SK-N-SH treated with all-trans-retinoic acid at 6 μM for 48 hours (cell line): Measurements from ENCODE around the gene CTSC.

ENCODE experiments used
- ATAC-seq: fragments of 200-7000 bp; cut with Tn5 transposase; 3 replicates; pipeline ENCODE4 v1.9.1; 2020; ENCODE audit warnings: mild to moderate bottlenecking, moderate library complexity
- ARNTL ChIP-seq: fragments of 450-650 bp; formaldehyde crosslinking; IDR thresholded peaks from 2 replicates; pipeline ENCODE4 v1.5.0; 2020; ENCODE audit warnings: low read depth, mild to moderate bottlenecking, moderate library complexity, borderline replicate concordance
- CREB5 ChIP-seq: fragments of 250-450 bp; sonication (Bioruptor Pico); IDR thresholded peaks from 2 replicates; pipeline ENCODE4 v1.5.1; 2020; ENCODE audit warnings: low read depth, mild to moderate bottlenecking, moderate library complexity
- CSDC2 ChIP-seq: fragments of 250-450 bp; sonication (Bioruptor Pico); IDR thresholded peaks from 2 replicates; pipeline ENCODE4 v1.5.0; 2020; ENCODE audit warnings: mild to moderate bottlenecking, moderate library complexity
- CSRNP3 ChIP-seq: fragments of 250-450 bp; sonication (Bioruptor Pico); IDR thresholded peaks from 2 replicates; pipeline ENCODE4 v1.5.1; 2021; ENCODE audit warnings: mild to moderate bottlenecking, moderate library complexity
- GLIS3 ChIP-seq: fragments of 250-450 bp; sonication (Bioruptor Pico); IDR thresholded peaks from 2 replicates; pipeline ENCODE4 v1.5.0; 2020; ENCODE audit warnings: mild to moderate bottlenecking, moderate library complexity
- ISL1 ChIP-seq: fragments of 250-450 bp; sonication (Bioruptor Pico); IDR thresholded peaks from 2 replicates; pipeline ENCODE4 v2.1.2; 2022; ENCODE audit warnings: mild to moderate bottlenecking, moderate library complexity
- OSR1 ChIP-seq: fragments of 250-450 bp; sonication (Bioruptor Pico); IDR thresholded peaks from 2 replicates; pipeline ENCODE4 v1.8.0; 2022; ENCODE audit warnings: moderate library complexity, mild to moderate bottlenecking, inconsistent platforms
- POU6F1 ChIP-seq: fragments of 250-450 bp; sonication (Bioruptor Pico); IDR thresholded peaks from 2 replicates; pipeline ENCODE4 v1.8.0; 2021; ENCODE audit warnings: low read depth, mild to moderate bottlenecking, moderate library complexity, borderline replicate concordance
- PPARA ChIP-seq: fragments of 250-450 bp; sonication (Bioruptor Pico); IDR thresholded peaks from 2 replicates; pipeline ENCODE4 v1.5.0; 2020; ENCODE audit warnings: mild to moderate bottlenecking, borderline replicate concordance
- RARB ChIP-seq: fragments of 250-450 bp; sonication (Bioruptor Pico); IDR thresholded peaks from 2 replicates; pipeline ENCODE4 v1.8.0; 2021; ENCODE audit warnings: mild to moderate bottlenecking, moderate library complexity
- SNAI2 ChIP-seq: fragments of 250-450 bp; sonication (Bioruptor Pico); IDR thresholded peaks from 2 replicates; pipeline ENCODE4 v1.5.0; 2020; ENCODE audit warnings: mild to moderate bottlenecking, moderate library complexity
- TCF4 ChIP-seq: fragments of 250-450 bp; sonication (Bioruptor Pico); IDR thresholded peaks from 2 replicates; pipeline ENCODE4 v1.8.0; 2021; ENCODE audit warnings: mild to moderate bottlenecking, moderate library complexity, borderline replicate concordance
- TOX ChIP-seq: fragments of 250-450 bp; sonication (Bioruptor Pico); IDR thresholded peaks from 2 replicates; pipeline ENCODE4 v1.8.0; 2021; ENCODE audit warnings: mild to moderate bottlenecking, moderate library complexity, borderline replicate concordance
- ZC3H10 ChIP-seq: fragments of 250-450 bp; sonication (Bioruptor Pico); IDR thresholded peaks from 2 replicates; pipeline ENCODE4 v1.5.1; 2021; ENCODE audit warnings: mild to moderate bottlenecking, moderate library complexity
- ZFP3 ChIP-seq: fragments of 250-450 bp; sonication (Bioruptor Pico); IDR thresholded peaks from 2 replicates; pipeline ENCODE4 v1.5.0; 2020; ENCODE audit warnings: mild to moderate bottlenecking, moderate library complexity
- ZFP30 ChIP-seq: fragments of 450-650 bp; formaldehyde crosslinking; IDR thresholded peaks from 2 replicates; pipeline ENCODE4 v1.5.0; 2022; ENCODE audit warnings: mild to moderate bottlenecking, moderate library complexity
- ZNF565 ChIP-seq: fragments of 450-650 bp; formaldehyde crosslinking; conservative IDR thresholded peaks from 2 replicates; pipeline ENCODE4 v1.5.0; 2020; ENCODE audit warnings: low read depth, mild to moderate bottlenecking, moderate library complexity
- ZNF70 ChIP-seq: fragments of 450-650 bp; formaldehyde crosslinking; IDR thresholded peaks from 2 replicates; pipeline ENCODE4 v1.5.0; 2020; ENCODE audit warnings: mild to moderate bottlenecking, moderate library complexity
- ZNF8 ChIP-seq: fragments of 450-650 bp; formaldehyde crosslinking; IDR thresholded peaks from 2 replicates; pipeline ENCODE4 v1.5.0; 2020; ENCODE audit warnings: mild to moderate bottlenecking, moderate library complexity
- TF ChIP-seq, protein P1 (sequence below): fragments of 250-450 bp; sonication (Bioruptor Pico); IDR thresholded peaks from 2 replicates; pipeline ENCODE4 v1.5.0; 2020; ENCODE audit warnings: mild to moderate bottlenecking, moderate library complexity
- TF ChIP-seq, protein P2 (sequence below): fragments of 250-450 bp; sonication (Bioruptor Pico); IDR thresholded peaks from 2 replicates; pipeline ENCODE4 v1.8.0; 2020; ENCODE audit warnings: mild to moderate bottlenecking, moderate library complexity, borderline replicate concordance

CTSC gene

DNA sequence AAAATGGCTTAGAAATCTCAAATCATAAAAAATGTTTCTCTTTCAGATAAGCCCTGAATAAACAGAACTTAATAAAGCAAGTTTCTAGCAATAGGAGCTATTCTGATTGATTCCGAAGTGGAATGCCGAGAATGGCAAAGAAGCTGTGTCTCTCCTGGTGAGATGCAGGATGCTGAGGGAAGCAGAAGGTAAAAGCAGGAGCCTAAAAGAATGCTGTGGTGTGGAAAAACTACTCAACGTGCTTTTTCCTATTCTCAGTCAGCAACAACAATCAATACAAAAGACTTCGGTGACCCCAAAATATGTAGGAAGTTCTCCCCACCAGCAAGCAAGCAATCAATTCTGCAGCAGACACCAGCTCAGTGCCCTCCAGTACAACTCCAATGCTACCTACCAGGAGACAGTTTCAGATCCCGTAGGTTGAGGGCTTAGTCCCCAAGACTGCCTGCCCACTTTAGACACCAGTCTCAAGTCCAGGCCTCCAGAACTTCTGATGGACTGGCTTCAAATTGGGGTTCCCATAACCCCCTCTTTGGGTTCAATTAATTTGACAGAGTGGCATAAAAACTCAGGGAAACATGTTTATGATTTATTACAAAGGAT, 6.6 kb downstream of the CTSC start (continued):
- TF ChIP-seq, protein P1, sequence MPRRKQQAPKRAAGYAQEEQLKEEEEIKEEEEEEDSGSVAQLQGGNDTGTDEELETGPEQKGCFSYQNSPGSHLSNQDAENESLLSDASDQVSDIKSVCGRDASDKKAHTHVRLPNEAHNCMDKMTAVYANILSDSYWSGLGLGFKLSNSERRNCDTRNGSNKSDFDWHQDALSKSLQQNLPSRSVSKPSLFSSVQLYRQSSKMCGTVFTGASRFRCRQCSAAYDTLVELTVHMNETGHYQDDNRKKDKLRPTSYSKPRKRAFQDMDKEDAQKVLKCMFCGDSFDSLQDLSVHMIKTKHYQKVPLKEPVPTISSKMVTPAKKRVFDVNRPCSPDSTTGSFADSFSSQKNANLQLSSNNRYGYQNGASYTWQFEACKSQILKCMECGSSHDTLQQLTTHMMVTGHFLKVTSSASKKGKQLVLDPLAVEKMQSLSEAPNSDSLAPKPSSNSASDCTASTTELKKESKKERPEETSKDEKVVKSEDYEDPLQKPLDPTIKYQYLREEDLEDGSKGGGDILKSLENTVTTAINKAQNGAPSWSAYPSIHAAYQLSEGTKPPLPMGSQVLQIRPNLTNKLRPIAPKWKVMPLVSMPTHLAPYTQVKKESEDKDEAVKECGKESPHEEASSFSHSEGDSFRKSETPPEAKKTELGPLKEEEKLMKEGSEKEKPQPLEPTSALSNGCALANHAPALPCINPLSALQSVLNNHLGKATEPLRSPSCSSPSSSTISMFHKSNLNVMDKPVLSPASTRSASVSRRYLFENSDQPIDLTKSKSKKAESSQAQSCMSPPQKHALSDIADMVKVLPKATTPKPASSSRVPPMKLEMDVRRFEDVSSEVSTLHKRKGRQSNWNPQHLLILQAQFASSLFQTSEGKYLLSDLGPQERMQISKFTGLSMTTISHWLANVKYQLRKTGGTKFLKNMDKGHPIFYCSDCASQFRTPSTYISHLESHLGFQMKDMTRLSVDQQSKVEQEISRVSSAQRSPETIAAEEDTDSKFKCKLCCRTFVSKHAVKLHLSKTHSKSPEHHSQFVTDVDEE (CRISPR knock-in tag): no peak
- TF ChIP-seq ZC3H10 (CRISPR knock-in tag): no peak

DNA sequence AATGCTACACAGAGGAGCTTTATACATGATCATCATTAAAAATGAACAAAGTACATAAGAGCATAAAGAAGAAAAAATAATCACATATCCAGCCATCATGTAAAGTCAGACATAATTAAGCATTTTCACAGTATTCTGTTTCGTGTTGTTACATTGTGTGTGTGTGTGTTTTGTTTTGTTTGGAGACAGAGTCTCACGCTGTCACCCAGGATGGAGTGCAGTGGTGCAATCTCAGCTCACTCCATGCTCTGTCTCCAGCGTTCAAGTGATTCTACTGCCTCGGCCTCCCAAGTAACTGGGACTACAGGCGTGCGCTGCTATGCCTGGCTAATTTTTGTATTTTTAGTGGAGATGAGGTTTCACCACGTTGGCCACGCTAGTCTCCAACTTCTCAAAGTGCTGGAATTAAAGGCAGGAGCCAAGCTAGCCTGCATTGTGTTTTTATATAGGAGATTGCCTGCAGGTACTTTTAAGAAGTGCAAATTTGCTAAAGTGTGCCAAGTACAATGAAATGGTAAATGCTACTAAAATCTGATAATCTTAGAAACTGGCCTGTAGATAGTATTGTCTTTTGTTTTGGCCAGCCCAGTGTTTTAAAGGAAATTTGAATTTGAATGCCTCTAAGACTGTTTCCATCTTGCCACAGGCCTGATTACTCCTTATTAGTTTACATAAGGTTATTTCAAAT, 7.8 kb downstream of the CTSC start:
- ATAC-seq: no peak
- TF ChIP-seq CSRNP3 (no peak), TOX (no peak), ZFP3 (no peak), POU6F1 (CRISPR knock-in tag) (no peak), PPARA (CRISPR knock-in tag) (no peak), ARNTL (CRISPR knock-in tag) (no peak), ZNF70 (no peak), SNAI2 (no peak), ZNF565 (no peak), GLIS3 (CRISPR knock-in tag) (no peak), ZNF8 (CRISPR knock-in tag) (no peak), TCF4 (CRISPR knock-in tag) (no peak), RARB (CRISPR knock-in tag) (no peak), ZC3H10 (CRISPR knock-in tag) (no peak), CSDC2 (no peak), ISL1 (CRISPR knock-in tag) (no peak)
- TF ChIP-seq, protein P1 (CRISPR knock-in tag): no peak
- TF ChIP-seq, protein P2, sequence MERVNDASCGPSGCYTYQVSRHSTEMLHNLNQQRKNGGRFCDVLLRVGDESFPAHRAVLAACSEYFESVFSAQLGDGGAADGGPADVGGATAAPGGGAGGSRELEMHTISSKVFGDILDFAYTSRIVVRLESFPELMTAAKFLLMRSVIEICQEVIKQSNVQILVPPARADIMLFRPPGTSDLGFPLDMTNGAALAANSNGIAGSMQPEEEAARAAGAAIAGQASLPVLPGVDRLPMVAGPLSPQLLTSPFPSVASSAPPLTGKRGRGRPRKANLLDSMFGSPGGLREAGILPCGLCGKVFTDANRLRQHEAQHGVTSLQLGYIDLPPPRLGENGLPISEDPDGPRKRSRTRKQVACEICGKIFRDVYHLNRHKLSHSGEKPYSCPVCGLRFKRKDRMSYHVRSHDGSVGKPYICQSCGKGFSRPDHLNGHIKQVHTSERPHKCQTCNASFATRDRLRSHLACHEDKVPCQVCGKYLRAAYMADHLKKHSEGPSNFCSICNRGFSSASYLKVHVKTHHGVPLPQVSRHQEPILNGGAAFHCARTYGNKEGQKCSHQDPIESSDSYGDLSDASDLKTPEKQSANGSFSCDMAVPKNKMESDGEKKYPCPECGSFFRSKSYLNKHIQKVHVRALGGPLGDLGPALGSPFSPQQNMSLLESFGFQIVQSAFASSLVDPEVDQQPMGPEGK (CRISPR knock-in tag): no peak

DNA sequence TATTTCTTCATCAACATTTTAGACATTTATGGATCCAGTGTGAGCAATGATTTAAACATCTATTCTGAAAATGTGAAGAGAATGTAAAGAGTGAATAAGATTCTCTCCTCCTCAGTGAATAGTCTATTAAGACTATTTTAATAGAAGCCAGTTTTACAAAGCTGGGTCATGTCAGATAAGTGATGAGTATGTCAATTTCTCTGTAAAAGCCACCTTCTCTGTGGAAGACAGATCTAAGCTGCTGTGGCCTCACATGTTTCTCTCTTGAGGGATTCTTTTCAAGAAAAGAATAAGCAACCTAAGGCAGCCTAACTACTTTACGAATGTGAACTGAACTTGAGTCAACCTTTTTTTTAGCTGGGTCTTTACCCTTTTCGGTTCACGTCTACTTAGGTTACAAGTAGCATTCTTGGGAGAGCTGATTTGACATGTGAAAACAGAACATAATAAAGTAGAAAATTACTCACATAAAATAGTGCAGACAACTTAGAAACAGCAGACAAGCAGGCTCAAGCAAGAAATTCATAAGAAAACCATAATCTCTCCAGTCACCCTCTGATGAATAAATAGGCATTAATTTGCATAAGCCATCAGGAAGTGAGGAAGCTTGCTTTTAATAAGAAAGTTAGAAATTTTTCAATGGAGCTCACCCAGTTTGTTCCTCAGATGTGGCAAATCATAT, 9.9 kb downstream of the CTSC start:
- ATAC-seq: no peak
- no peak for TF ChIP-seq ZNF565
- TF ChIP-seq RARB (CRISPR knock-in tag): no peak
- TF ChIP-seq, protein P2 (CRISPR knock-in tag): no peak
- no peak for TF ChIP-seq GLIS3 (CRISPR knock-in tag)
- no peak for TF ChIP-seq ZNF70
- no peak for TF ChIP-seq OSR1 (CRISPR knock-in tag)
- TF ChIP-seq PPARA (CRISPR knock-in tag): no peak
- TF ChIP-seq ISL1 (CRISPR knock-in tag): no peak
- TF ChIP-seq CREB5: no peak
- no peak for TF ChIP-seq TCF4 (CRISPR knock-in tag)
- TF ChIP-seq ZC3H10 (CRISPR knock-in tag): no peak
- no peak for TF ChIP-seq TOX
- no peak for TF ChIP-seq ZFP30 (CRISPR knock-in tag)
- no peak for TF ChIP-seq ZFP3
